Uterus (tissue), 2 donors: ENCODE data around the gene RIPOR1.

Experiments
- POLR2A ChIP-seq, 2 donors: fragments of 450-650 bp; IDR thresholded peaks; one replicate each; pipeline ENCODE4 v1.6.1; 2016; ENCODE audit warnings: antibody characterized with exemption in 2 of 2, mild to moderate bottlenecking in 1 of 2, moderate library complexity in 1 of 2
- TF ChIP-seq, protein P1 (sequence below), 4 experiments: fragments of 200-600 bp in 2 of 4; fragments of 450-650 bp in 2 of 4; sonication (generic) in 2 of 4; IDR thresholded peaks; one replicate each; pipeline ENCODE4 v1.5.1; 2016 to 2019; ENCODE audit warnings: antibody characterized with exemption in 4 of 4, mild to moderate bottlenecking in 2 of 4, moderate library complexity in 1 of 4

DNA sequence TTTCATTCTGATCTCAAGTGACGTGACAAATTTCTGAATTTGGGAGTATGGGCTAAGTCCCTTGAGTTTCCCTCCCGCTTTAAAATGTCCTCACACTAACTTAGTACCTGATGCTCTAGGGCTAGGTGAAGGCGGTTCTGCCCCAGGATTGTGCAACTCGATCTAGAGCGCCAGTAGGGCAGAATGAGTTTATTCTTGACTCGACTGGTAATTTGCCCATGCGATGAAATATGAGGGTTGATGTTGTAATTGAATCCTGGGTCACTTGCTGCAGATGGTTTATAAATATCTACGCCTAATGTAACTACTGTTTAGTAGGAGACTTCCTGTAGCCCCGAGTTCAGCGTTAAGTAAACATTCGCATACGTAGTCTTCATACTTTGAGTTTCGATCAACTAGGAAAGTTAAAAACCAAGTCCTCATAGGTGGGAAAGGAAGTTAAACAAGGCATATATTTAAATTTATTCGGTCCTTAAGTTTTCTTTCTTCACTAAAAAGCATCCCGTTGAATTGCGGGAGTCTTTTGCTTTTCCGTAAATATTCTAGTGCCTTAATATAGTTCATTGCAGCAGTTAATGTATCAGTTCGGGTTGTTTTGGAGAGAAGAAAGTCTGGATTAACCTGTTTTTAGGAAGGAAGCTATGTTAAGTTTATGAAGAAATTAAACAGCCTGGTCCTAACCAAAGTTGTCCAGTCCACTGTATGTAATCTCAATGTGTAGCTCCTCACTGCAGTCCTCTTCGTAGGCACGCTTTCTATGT lies 35.3 kb downstream of the RIPOR1 start:
- TF ChIP-seq, protein P1, sequence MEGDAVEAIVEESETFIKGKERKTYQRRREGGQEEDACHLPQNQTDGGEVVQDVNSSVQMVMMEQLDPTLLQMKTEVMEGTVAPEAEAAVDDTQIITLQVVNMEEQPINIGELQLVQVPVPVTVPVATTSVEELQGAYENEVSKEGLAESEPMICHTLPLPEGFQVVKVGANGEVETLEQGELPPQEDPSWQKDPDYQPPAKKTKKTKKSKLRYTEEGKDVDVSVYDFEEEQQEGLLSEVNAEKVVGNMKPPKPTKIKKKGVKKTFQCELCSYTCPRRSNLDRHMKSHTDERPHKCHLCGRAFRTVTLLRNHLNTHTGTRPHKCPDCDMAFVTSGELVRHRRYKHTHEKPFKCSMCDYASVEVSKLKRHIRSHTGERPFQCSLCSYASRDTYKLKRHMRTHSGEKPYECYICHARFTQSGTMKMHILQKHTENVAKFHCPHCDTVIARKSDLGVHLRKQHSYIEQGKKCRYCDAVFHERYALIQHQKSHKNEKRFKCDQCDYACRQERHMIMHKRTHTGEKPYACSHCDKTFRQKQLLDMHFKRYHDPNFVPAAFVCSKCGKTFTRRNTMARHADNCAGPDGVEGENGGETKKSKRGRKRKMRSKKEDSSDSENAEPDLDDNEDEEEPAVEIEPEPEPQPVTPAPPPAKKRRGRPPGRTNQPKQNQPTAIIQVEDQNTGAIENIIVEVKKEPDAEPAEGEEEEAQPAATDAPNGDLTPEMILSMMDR (IDR thresholded peaks at IDR 0.05) = no peak
- no peak for TF ChIP-seq POLR2A (IDR thresholded peaks at IDR 0.05)
